Astrocyte of the spinal cord (primary cell): ENCODE results near the gene RRP36.

Experiments
- DNase-seq: peaks from one replicate; pipeline ENCODE4 v3.0.0; 2011; ENCODE audit warnings: low read depth, low spot score
- H3K4me3 ChIP-seq: 2 replicates; pipeline ENCODE4 v1.5.1; 2011; ENCODE audit warnings: low read depth, mild to moderate bottlenecking, low read length, moderate library complexity
- in situ Hi-C: cut with HindIII; loops from 2 replicates; pipeline ENCODE4 v1.10.0; 2017; ENCODE audit warnings: low sequenced_read_pairs
- TF ChIP-seq, protein P1 (sequence below): IDR thresholded peaks from 2 replicates; pipeline ENCODE4 v1.5.1; 2012; ENCODE audit warnings: low read depth, mild to moderate bottlenecking, low read length, inconsistent platforms

Gene RRP36

DNA sequence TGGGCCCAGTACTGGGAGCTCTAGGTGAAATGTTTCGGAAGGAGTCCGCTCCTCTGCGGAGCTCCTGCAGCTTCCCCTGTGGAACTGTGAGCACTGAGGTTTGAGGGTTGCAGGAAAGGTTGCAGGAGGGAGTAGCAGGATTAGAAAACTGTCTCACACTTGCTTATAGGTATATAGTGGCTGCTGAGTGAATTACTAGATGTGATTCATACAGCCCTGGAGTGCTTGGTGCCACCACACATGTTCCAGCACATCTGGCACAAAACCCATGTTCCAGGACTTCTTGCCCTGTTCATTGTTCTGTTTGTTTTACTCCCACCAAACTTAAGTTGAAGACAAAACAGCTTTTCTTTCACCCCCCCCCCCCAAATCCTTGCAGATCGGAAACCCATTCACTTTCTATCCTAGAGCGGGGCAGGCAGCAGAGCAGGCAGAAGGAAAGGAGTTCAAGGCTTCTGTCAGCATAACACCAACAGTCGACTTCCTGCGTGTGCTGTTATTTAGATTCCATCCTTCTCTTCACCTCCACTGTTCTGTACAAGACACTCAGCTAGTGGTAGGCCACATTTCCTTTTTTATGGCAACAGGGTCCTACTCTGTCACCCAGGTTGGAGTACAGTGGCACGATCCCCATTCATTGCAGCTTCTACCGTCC, 41.8 kb upstream of the RRP36 start:
- H3K4me3 ChIP-seq = peak overlapping the region; percentile 73
- DNase-seq = peak; percentile 48
- TF ChIP-seq, protein P1, sequence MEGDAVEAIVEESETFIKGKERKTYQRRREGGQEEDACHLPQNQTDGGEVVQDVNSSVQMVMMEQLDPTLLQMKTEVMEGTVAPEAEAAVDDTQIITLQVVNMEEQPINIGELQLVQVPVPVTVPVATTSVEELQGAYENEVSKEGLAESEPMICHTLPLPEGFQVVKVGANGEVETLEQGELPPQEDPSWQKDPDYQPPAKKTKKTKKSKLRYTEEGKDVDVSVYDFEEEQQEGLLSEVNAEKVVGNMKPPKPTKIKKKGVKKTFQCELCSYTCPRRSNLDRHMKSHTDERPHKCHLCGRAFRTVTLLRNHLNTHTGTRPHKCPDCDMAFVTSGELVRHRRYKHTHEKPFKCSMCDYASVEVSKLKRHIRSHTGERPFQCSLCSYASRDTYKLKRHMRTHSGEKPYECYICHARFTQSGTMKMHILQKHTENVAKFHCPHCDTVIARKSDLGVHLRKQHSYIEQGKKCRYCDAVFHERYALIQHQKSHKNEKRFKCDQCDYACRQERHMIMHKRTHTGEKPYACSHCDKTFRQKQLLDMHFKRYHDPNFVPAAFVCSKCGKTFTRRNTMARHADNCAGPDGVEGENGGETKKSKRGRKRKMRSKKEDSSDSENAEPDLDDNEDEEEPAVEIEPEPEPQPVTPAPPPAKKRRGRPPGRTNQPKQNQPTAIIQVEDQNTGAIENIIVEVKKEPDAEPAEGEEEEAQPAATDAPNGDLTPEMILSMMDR = no peak
- in situ Hi-C loops = no loop called here

DNA sequence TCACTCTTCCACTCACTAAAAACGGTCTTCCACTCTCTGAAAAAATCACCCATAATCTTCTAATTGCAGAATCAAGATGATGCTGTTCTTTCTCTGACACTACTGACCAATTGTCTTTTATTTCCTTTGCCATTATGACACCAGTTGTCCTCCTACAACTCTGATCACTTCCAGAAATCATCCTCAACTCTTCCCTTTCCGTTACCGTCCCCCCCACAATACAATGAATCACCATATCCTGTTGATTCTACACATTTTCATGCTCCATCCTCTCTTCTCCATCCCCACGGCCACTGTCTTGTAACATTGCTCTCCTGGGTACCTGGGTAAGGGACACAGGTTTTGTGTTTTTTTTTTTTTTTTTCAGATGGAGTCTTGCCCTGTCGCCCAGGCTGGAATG, 39.6 kb upstream of the RRP36 start:
- TF ChIP-seq, protein P1 = no peak
- DNase-seq = no peak
- H3K4me3 ChIP-seq = no peak overlapping the region
- in situ Hi-C loops = no loop called here

DNA sequence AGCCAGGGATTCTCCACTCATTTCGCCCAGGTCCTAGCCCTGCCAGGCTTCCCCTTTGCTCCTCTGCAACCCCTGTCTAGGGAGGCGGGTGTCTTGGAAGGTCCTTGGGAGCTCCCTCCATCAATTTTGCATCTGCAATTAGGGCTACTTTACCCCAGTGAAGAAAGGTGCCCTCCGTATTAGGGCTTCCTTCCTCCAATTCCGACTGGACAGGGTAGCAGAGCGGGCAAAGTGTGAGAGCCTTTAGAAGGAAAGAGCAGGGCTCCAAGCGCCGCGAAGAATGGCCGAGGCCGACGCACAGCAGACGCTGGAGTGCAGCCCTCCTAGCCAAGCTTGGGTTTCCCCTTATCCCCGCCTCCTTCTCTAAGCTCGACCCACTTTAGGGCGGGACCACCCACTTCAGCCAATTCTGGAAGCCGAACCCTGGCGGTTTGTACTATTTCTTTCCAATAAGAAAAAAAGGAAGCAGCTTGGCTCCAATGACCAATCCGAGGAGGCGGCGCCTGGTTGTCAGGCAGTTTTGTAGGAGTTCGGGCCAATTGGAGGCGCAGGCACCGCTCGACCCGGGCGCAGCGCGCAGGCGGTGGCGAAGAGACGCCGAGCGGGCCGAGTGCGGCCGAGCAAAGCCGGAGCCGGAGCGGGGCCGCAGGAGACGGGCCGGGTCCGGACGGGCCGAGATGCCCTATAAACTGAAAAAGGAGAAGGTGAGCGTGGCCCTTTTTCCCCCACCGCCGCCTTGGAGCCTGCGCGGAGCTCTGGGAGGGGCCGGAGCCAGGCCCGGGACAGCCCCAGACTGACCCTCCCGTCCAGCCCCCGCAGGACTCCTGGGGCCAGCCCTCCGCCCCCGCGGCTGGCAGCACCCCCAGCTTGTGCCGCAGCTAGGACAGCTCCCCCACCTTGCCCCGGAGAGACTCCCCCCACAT, 37.2 kb upstream of the RRP36 start, which contains the start of gene PPP2R5D:
Gene PPP2R5D (plus strand): TSS at position 570 of the 923 bp plus-strand sequence. CDS start 108 bp downstream, at position 678.
- peak; percentile 100 for DNase-seq
- TF ChIP-seq, protein P1 = no peak
- in situ Hi-C loops = no loop called here

DNA sequence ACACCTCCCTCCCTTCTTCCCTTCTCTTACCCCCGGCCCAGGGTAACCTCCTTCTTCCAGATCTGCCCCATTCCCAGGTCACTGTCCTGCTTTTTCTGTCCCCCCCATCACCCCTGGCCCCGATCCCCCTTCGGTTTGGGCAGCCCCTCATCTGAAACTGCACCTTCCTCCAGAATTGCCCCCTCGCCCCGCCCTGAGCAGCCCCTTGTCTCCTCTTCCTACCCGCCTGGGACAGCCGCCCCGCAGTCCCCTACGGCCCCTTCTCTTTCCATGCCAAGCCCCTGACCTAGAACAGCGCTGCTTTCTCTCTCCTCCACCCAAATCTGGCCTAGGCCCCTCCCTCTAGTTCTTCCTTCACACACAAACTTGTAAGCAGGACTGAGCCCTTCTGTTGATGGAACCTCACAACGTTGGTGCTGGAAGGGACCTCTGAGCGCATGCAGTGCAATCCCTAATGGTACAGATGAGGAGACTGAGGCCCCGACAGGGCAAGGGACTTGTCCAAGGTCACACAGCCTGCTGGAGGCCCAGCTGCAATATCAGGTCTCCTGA, 36.4 kb upstream of the RRP36 start:
- in situ Hi-C loops = no loop called here

More for the DNA sequence above, 37.2 kb upstream of the RRP36 start, which contains the start of gene PPP2R5D:
- H3K4me3 ChIP-seq = peak within 1 kb of the TSS; percentile 73

DNA sequence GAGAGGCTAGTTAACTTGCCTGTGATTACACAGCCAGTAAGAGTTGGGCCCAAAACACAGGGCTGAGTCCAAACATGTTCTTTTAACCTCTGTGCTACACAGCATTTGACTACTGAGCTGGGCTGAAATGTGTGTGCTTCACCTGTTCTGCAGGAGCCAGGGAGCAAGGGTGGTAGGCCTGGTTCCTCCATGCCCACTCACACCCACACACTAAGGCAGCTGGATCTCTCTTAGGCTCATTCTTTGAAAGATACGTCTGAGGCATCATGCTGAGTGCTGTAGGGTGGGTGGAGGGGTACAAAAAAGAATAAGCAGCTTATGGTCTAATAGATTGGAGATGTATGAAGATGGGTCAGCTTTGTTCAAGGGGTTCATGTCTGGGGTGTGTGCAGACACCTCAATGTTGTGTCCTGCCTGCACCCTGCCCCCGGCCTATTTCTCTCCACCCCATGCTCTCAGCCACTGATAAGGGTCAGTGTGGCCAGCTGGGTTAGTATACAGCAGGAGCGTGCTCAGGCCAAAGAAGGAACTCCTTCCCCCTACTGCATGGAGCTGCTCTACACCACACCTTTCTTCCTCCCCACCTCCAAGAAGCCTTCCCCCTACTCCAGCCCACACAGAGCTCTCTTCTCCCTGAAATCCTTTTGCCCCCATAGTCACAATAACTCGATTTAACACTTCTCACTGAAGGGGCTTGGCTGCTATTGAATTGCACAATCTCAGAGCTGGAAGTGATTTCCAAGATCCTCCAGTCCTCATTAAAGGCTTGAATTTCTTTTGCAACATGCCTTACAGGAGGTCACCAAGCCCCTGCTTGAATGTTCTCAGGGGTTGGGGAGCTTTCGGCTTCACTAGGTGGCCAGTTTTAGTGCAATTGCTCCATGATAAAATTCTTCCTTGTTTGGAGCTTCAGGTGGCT, 33.6 kb upstream of the RRP36 start:
- in situ Hi-C loops = no loop called here
- no peak overlapping the region for H3K4me3 ChIP-seq
- TF ChIP-seq, protein P1 = no peak

More for the DNA sequence above, 36.4 kb upstream of the RRP36 start:
- peak overlapping the region; percentile 73 for H3K4me3 ChIP-seq
- DNase-seq = no peak
- TF ChIP-seq, protein P1 = no peak

DNA sequence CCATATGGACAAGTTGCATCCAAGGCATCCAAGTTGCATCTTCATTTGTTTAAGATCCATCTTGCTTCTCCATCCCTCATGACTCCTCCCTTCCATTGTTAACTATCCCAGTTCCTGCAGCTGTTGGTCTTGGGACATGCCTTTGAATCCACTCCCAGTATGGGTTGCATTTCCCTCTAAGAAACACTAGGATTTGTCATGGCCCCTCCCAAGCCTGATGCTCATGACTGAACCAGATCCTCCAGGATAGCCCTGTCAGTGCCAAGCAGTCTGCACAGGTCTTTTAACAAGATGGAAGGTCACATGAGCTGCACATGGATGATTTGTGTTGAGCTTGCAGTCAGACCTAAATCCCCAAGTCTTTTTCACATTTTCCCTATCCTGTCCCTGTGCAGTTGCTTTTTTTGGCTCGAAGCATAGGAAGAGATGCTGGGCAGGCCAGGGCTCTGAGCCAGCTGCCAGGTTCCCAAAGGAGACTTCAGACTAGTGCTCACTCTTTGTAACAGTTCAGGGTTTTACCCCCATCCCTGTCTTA, 32.9 kb upstream of the RRP36 start:
- TF ChIP-seq, protein P1 = no peak
- in situ Hi-C loops = no loop called here
- DNase-seq = peak; percentile 14
- H3K4me3 ChIP-seq = no peak overlapping the region

More for the DNA sequence above, 33.6 kb upstream of the RRP36 start:
- DNase-seq = no peak
